Pancreas (tissue), 10 donors: Measurements from ENCODE around the gene MLIP. TPM values are rescaled to one million over a fixed set of nuclear protein-coding genes. Genes with fewer than 3 reads are reported as not detected.

Experiments
- ATAC-seq, 4 donors: fragments of 200-7000 bp; cut with Tn5 transposase; one replicate each; pipeline versions ENCODE4 v1.8.0 to v1.9.1; 2020; ENCODE audit warnings: mild to moderate bottlenecking in 4 of 4, moderate library complexity in 4 of 4
- DNase-seq, 6 donors: peaks; one replicate each; pipeline ENCODE4 v3.0.0-alpha.2; 2020
- FAIRE-seq: peaks from 2 replicates; lab custom pipeline; 2012; peaks lifted over from hg19 to GRCh38; lab: Jason Lieb, UNC
- H3K27ac ChIP-seq, 4 donors: fragments of 200-600 bp; sonication (generic); 1 replicate in 3 of 4; 2 replicates in 1 of 4; pipeline versions ENCODE4 v1.5.0 to v1.8.0; 2020
- H3K27me3 ChIP-seq, 4 donors: fragments of 200-600 bp; one replicate each; pipeline ENCODE4 v1.8.0; 2021
- H3K36me3 ChIP-seq, 3 donors: fragments of 200-600 bp; sonication (generic) in 1 of 3; one replicate each; pipeline versions ENCODE4 v1.5.0 to v1.8.0; 2020 to 2021
- H3K4me1 ChIP-seq, 3 donors: fragments of 200-600 bp; one replicate each; pipeline ENCODE4 v1.8.0; 2021
- H3K4me3 ChIP-seq, 4 donors: fragments of 200-600 bp; sonication (generic) in 2 of 4; one replicate each; pipeline versions ENCODE4 v1.5.0 to v1.8.0; 2020 to 2021
- H3K9me3 ChIP-seq, 4 donors: fragments of 200-600 bp; one replicate each; pipeline ENCODE4 v1.8.0; 2021
- CTCF ChIP-seq, 4 donors: fragments of 200-600 bp; sonication (generic) in 3 of 4; IDR thresholded peaks; one replicate each; pipeline versions ENCODE4 v1.5.0 to v1.8.0; 2021; ENCODE audit warnings: antibody characterized with exemption in 4 of 4
- WGBS, 2 donors: extraction: QIAGEN DNeasy Blood & Tissue Kit; methylation state at CpG; one replicate each; pipeline ENCODE4 v1.1.7; 2013; 5-methylcytosine and 5-hydroxymethylcytosine counted together
- intact Hi-C, 3 donors: fragments of 100-400 bp; cut with DNase I; formaldehyde crosslinking; loops; one replicate each; pipeline versions ENCODE4 v1.11.1 to v1.14.2; 2022
- polyA plus RNA-seq, 2 donors: library from polyadenylated mRNA; stranded (reverse); fragments of 200-250 nt; gene quantifications; one replicate each; pipeline ENCODE4 v1.2.3, GENCODE V29; 2013
- total RNA-seq, 6 donors: library from RNA; stranded (reverse); fragmentation: NEBNext Ultra II Directional in 4 of 6; extraction: Animal tissue kit (Norgen Biotek cat#: 25700) in 4 of 6; gene quantifications; one replicate each; pipeline versions ENCODE4 v1.2.1 to v1.2.4, GENCODE V29; 2021 to 2023
- donor health status: healthy with polysubstance abuse.
- donor health status: DM: no; HTN: no; CAD: no; lungs with moderate emphysema.
- donor health status: DM: no; HTN: no; CAD: no.
- donor health status: control.
- donor health status: control.
- donor health status: Bipolar disorder and iron deficiency.
- donor health status: DM: yes; HTN: yes; CAD: no.
- donor health status: DM: no; HTN: no; CAD: no.
- donor health status: DM: no; HTN: no; CAD: no.
- donor health status: DM: yes; HTN: yes; CAD: no.

The MLIP gene
- total and polyA plus RNA-seq, 8 donors = 0.32 to 5.8 (median 0.77) TPM

GRCh38 chr6:54085541-54085940, 25.7 kb upstream of the MLIP start:
- WGBS, 2 donors = 27 to 32% methylated on average over 2 of the region's 2 CpGs
- FAIRE-seq = no peak

GRCh38 chr6:54086439-54086838, 24.8 kb upstream of the MLIP start:
- no peaks in the 10 kb centered on the region for H3K36me3 ChIP-seq
- intact Hi-C loops = no loop called here
- no peaks in the 10 kb centered on the region for H3K9me3 ChIP-seq
- no peaks in the 10 kb centered on the region for H3K4me1 ChIP-seq
- FAIRE-seq (no peak), ATAC-seq (no peak), DNase-seq (no peak)
- TF ChIP-seq CTCF (IDR thresholded peaks at IDR 0.05) = no peak
- no peak overlapping the region for H3K27ac ChIP-seq
- H3K4me3 ChIP-seq = no peak overlapping the region
- WGBS, 2 donors = 43 to 75% methylated on average over 1 of the region's 1 CpG
- H3K27me3 ChIP-seq = no peaks in the 10 kb centered on the region

More at GRCh38 chr6:54085541-54085940, 25.7 kb upstream of the MLIP start:
- no peak overlapping the region for H3K27ac ChIP-seq
- ATAC-seq (peak in 2 of 4 donors; percentile 28 to 32), DNase-seq (no peak)
- no peak for TF ChIP-seq CTCF (IDR thresholded peaks at IDR 0.05)
- no peaks in the 10 kb centered on the region for H3K4me1 ChIP-seq
- H3K4me3 ChIP-seq = no peak overlapping the region
- intact Hi-C loops = no loop called here
- H3K36me3 ChIP-seq = no peaks in the 10 kb centered on the region
- no peaks in the 10 kb centered on the region for H3K27me3 ChIP-seq
- H3K9me3 ChIP-seq = no peaks in the 10 kb centered on the region

- no peaks in the 10 kb centered on the region for H3K36me3 ChIP-seq
- intact Hi-C loops = no loop called here
- ATAC-seq (no peak), FAIRE-seq (no peak), DNase-seq (no peak)
- no peak overlapping the region for H3K4me3 ChIP-seq
- no peaks in the 10 kb centered on the region for H3K4me1 ChIP-seq
- 59 to 60% methylated on average over 2 of the region's 2 CpGs for whole genome bisulfite sequencing, 2 donors
- H3K27me3 ChIP-seq = no peaks in the 10 kb centered on the region
- H3K27ac ChIP-seq = no peak overlapping the region
- TF ChIP-seq CTCF (IDR thresholded peaks at IDR 0.05) = no peak
- no peaks in the 10 kb centered on the region for H3K9me3 ChIP-seq
These were observed 23.5 kb upstream of the MLIP start for GRCh38 chr6:54087721-54088120.

- no peak for TF ChIP-seq CTCF (IDR thresholded peaks at IDR 0.05)
- Histone ChIP-seq H3K9me3 (no peaks in the 10 kb centered on the region), H3K27ac (no peak overlapping the region), H3K36me3 (no peaks in the 10 kb centered on the region), H3K27me3 (no peaks in the 10 kb centered on the region), H3K4me1 (no peaks in the 10 kb centered on the region), H3K4me3 (no peak overlapping the region)
- FAIRE-seq (no peak), ATAC-seq (no peak), DNase-seq (no peak)
- WGBS, 2 donors = 49% methylated on average over 6 of the region's 6 CpGs
- intact Hi-C loops = no loop called here
These were observed 17.8 kb upstream of the MLIP start for GRCh38 chr6:54093326-54093948.

- H3K4me3 ChIP-seq = no peak overlapping the region
- DNase-seq = no peak
- no peaks in the 10 kb centered on the region for H3K9me3 ChIP-seq
- TF ChIP-seq CTCF (IDR thresholded peaks at IDR 0.05) = no peak
- intact Hi-C loops = no loop called here
- no peaks in the 10 kb centered on the region for H3K36me3 ChIP-seq
- H3K4me1 ChIP-seq = no peaks in the 10 kb centered on the region
- no peak for FAIRE-seq
- ATAC-seq = no peak
- no peaks in the 10 kb centered on the region for H3K27me3 ChIP-seq
- no peak overlapping the region for H3K27ac ChIP-seq
These were observed 16.9 kb upstream of the MLIP start for GRCh38 chr6:54094293-54094692.
